ENCODE data around the gene TMEM171. TPM values are rescaled to one million over a fixed set of nuclear protein-coding genes. Genes with fewer than 3 reads are reported as not detected.

The TMEM171 gene
- total and polyA plus RNA-seq, 4 donors, result 1.0 to 2.1 (median 1.4) TPM; not detected in 1

- H3K27me3 ChIP-seq (ENCODE audit: control insufficient read depth in 4 of 4, insufficient read depth in 4 of 4, low read length in 3 of 4), result no peaks in the 10 kb centered on the region
- no peaks in the 10 kb centered on the region for H3K9me3 ChIP-seq (ENCODE audit: control insufficient read depth in 4 of 4, low read length in 3 of 4)
- H3K9ac ChIP-seq (ENCODE audit: low read depth in 1 of 2, low read length in 2 of 2), result no peak overlapping the region
- no peak overlapping the region for H3K27ac ChIP-seq (ENCODE audit: low read depth in 1 of 2, low read length in 2 of 2)
- no peak for TF ChIP-seq RXRA (IDR thresholded peaks at IDR 0.05)
- TF ChIP-seq HNF4A (conservative IDR thresholded peaks at IDR 0.05), result peak in 1 of 2 donors; percentile 7
- H3K36me3 ChIP-seq (ENCODE audit: control insufficient read depth in 4 of 4, insufficient read depth in 3 of 4, low read depth in 1 of 4, low read length in 3 of 4), result no peaks in the 10 kb centered on the region
- H3K4me3 ChIP-seq (ENCODE audit: low read depth in 1 of 3, low read length in 3 of 3), result no peak overlapping the region
- 74% methylated on average over 4 of the region's 4 CpGs for WGBS
- DNase-seq (ENCODE audit: low spot score), result no peak
- peaks cover 0 to 18% (median 8%) of the 10 kb centered on the region in 4 donors for H3K4me1 ChIP-seq (ENCODE audit: control insufficient read depth in 4 of 4, insufficient read depth in 4 of 4, low read length in 3 of 4)
These were observed 4.8 kb upstream of the TMEM171 start for GRCh38 chr5:73115399-73116051.

- Histone ChIP-seq H3K27ac (ENCODE audit: low read depth in 1 of 2, low read length in 2 of 2) (no peak overlapping the region), H3K36me3 (ENCODE audit: control insufficient read depth in 4 of 4, insufficient read depth in 3 of 4, low read depth in 1 of 4, low read length in 3 of 4) (no peaks in the 10 kb centered on the region), H3K4me1 (ENCODE audit: control insufficient read depth in 4 of 4, insufficient read depth in 4 of 4, low read length in 3 of 4) (peaks cover 0 to 25% (median 12%) of the 10 kb centered on the region in 4 donors), H3K4me3 (ENCODE audit: low read depth in 1 of 3, low read length in 3 of 3) (no peak overlapping the region), H3K9me3 (ENCODE audit: control insufficient read depth in 4 of 4, low read length in 3 of 4) (no peaks in the 10 kb centered on the region), H3K27me3 (ENCODE audit: control insufficient read depth in 4 of 4, insufficient read depth in 4 of 4, low read length in 3 of 4) (no peaks in the 10 kb centered on the region), H3K9ac (ENCODE audit: low read depth in 1 of 2, low read length in 2 of 2) (no peak overlapping the region)
- TF ChIP-seq RXRA (IDR thresholded peaks at IDR 0.05), result no peak
- no peak for TF ChIP-seq JUND (IDR thresholded peaks at IDR 0.05)
- TF ChIP-seq FOXA1 (IDR thresholded peaks at IDR 0.05), result no peak
- no peak for TF ChIP-seq HNF4G (IDR thresholded peaks at IDR 0.05)
- no peak for TF ChIP-seq ATF3 (IDR thresholded peaks at IDR 0.05)
- no peak for TF ChIP-seq TAF1 (conservative IDR thresholded peaks at IDR 0.05)
- TF ChIP-seq REST (IDR thresholded peaks at IDR 0.05), result no peak
- no peak for TF ChIP-seq YY1 (IDR thresholded peaks at IDR 0.05)
- no peak for TF ChIP-seq RAD21 (IDR thresholded peaks at IDR 0.05)
- DNase-seq (ENCODE audit: low spot score), result no peak
- 92% methylated on average over 2 of the region's 2 CpGs for WGBS
These were observed 3.9 kb upstream of the TMEM171 start for GRCh38 chr5:73116506-73116905.

- 64% methylated on average over 3 of the region's 3 CpGs for WGBS
- Histone ChIP-seq H3K27me3 (ENCODE audit: control insufficient read depth in 4 of 4, insufficient read depth in 4 of 4, low read length in 3 of 4) (no peaks in the 10 kb centered on the region), H3K4me1 (ENCODE audit: control insufficient read depth in 4 of 4, insufficient read depth in 4 of 4, low read length in 3 of 4) (peaks cover 0 to 25% (median 12%) of the 10 kb centered on the region in 4 donors), H3K4me3 (ENCODE audit: low read depth in 1 of 3, low read length in 3 of 3) (no peak overlapping the region), H3K36me3 (ENCODE audit: control insufficient read depth in 4 of 4, insufficient read depth in 3 of 4, low read depth in 1 of 4, low read length in 3 of 4) (no peaks in the 10 kb centered on the region), H3K27ac (ENCODE audit: low read depth in 1 of 2, low read length in 2 of 2) (no peak overlapping the region), H3K9ac (ENCODE audit: low read depth in 1 of 2, low read length in 2 of 2) (no peak overlapping the region), H3K9me3 (ENCODE audit: control insufficient read depth in 4 of 4, low read length in 3 of 4) (no peaks in the 10 kb centered on the region)
- no peak for DNase-seq (ENCODE audit: low spot score)
- TF ChIP-seq ZBTB33 (IDR thresholded peaks at IDR 0.05), result no peak
- no peak for TF ChIP-seq ATF3 (IDR thresholded peaks at IDR 0.05)
- TF ChIP-seq RAD21 (IDR thresholded peaks at IDR 0.05), result no peak
- no peak for TF ChIP-seq CTCF (IDR thresholded peaks at IDR 0.05; ENCODE audit: low read depth, low read length, missing input control)
- TF ChIP-seq RXRA (IDR thresholded peaks at IDR 0.05), result no peak
- no peak for TF ChIP-seq FOXA2 (IDR thresholded peaks at IDR 0.05)
- TF ChIP-seq GABPA (IDR thresholded peaks at IDR 0.05 in 1 of 2, conservative IDR thresholded peaks at IDR 0.05 in 1 of 2), result no peak
- TF ChIP-seq REST (IDR thresholded peaks at IDR 0.05), result no peak
These were observed 3.2 kb upstream of the TMEM171 start for GRCh38 chr5:73117088-73117740.

Data from liver (tissue), 9 donors.